ENCODE measurements around the gene ADGRD1.

The ADGRD1 gene

DNA sequence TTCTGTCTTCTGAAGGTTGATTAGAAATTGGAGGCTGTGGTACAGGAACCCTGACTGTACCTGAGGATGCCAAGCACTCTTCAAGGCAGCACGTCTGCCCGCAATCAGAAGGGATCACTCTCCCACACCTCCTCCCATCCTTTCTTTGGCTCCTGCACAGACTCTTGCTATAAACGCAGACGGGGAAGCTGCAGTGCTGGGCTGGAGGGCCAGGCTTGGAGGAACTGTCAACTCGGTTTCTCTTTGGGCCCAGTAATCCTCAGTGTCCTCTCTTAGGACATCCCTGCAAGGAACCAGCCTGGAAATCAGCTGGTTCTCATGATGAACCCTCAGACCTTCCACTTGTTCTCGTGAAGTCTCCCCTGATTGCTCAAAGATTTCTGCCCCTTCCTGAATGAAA is 201.4 kb downstream of the ADGRD1 start:
- H3K4me3 ChIP-seq = no peak overlapping the region
- no peak for TF ChIP-seq CTCF (IDR thresholded peaks at IDR 0.05)
- no peak for DNase-seq
- no peaks in the 10 kb centered on the region for H3K36me3 ChIP-seq
- no peak overlapping the region for H3K27ac ChIP-seq
- H3K4me1 ChIP-seq = no peaks in the 10 kb centered on the region
- intact Hi-C loops (cut with DNase I; ENCODE audit: low total_unique reads) = no loop called here
- no peaks in the 10 kb centered on the region for H3K27me3 ChIP-seq
- peaks cover 0 to 5% (median 0%) of the 10 kb centered on the region in 3 donors for H3K9me3 ChIP-seq

- H3K4me3 ChIP-seq = no peak overlapping the region
- TF ChIP-seq CTCF (IDR thresholded peaks at IDR 0.05) = no peak
- no peak overlapping the region for H3K27ac ChIP-seq
Measured at GRCh38 chr12:131157743-131158142, 204.0 kb downstream of the ADGRD1 start.

DNA sequence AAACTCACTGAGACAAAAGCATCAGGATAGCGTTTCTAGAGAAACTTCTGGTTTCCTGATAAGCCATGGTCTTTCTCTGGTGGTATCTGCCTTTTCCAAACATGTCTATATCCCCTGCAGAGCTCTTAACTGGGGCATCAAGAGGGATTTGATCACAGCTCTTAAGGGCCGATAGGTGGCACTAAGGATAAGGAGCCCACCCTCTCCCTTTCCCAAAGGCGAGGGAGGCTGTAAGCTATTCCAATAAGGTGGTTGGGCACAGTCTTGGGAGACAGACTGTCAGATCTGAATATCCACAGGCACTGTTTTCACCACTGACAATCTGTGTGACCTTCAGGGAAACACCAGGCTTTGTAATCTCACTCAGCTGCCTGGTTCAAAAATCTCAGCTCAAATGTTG is 206.0 kb downstream of the ADGRD1 start:
- intact Hi-C loops (cut with DNase I; ENCODE audit: low total_unique reads) = loop anchor here (10.0 kb wide), 1 partner anchor 1105 kb away; no protein-coding TSS in a partner anchor

More at GRCh38 chr12:131157743-131158142, 204.0 kb downstream of the ADGRD1 start:
- no peaks in the 10 kb centered on the region for H3K4me1 ChIP-seq
- H3K27me3 ChIP-seq = no peaks in the 10 kb centered on the region
- intact Hi-C loops (cut with DNase I; ENCODE audit: low total_unique reads) = no loop called here
- H3K9me3 ChIP-seq = no peaks in the 10 kb centered on the region
- DNase-seq = peak in 1 of 2 donors; percentile 32
- H3K36me3 ChIP-seq = no peaks in the 10 kb centered on the region

DNA sequence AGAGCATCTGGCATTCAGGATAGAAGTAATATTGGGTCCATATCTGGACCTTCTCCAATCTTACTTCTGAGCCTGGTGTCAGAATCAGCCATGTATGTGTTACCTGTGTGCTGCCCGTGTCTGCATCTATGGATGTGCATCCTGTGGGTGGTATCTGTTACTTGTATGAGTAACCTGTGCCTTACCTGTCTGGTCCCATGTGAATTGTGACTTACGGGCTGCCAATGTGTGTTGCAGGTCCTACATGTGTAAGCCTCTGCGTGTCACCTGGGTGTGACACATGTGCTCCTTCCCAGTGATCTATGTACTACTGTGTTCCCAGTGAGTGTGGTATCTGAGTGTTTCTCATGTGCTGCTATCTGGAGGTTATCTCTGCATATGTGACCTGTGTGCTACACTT is 208.4 kb downstream of the ADGRD1 start:
- intact Hi-C loops (cut with DNase I; ENCODE audit: low total_unique reads) = loop anchor here (10.0 kb wide), 1 partner anchor 1103 kb away; no protein-coding TSS in a partner anchor
- Histone ChIP-seq H3K36me3 (no peaks in the 10 kb centered on the region), H3K4me1 (no peaks in the 10 kb centered on the region), H3K4me3 (no peak overlapping the region), H3K9me3 (no peaks in the 10 kb centered on the region), H3K27me3 (peaks cover 0 to 21% of the 10 kb centered on the region in 2 donors), H3K27ac (no peak overlapping the region)
- DNase-seq = no peak
- no peak for TF ChIP-seq CTCF (IDR thresholded peaks at IDR 0.05)

More for the DNA sequence above, 206.0 kb downstream of the ADGRD1 start:
- no peaks in the 10 kb centered on the region for H3K9me3 ChIP-seq
- H3K27ac ChIP-seq = no peak overlapping the region
- DNase-seq = no peak
- no peaks in the 10 kb centered on the region for H3K4me1 ChIP-seq
- TF ChIP-seq CTCF (IDR thresholded peaks at IDR 0.05) = no peak
- H3K27me3 ChIP-seq = peaks cover 0 to 16% of the 10 kb centered on the region in 2 donors
- no peak overlapping the region for H3K4me3 ChIP-seq
- H3K36me3 ChIP-seq = no peaks in the 10 kb centered on the region

- no peak for TF ChIP-seq CTCF (IDR thresholded peaks at IDR 0.05)
- H3K27me3 ChIP-seq = peaks cover 0 to 21% of the 10 kb centered on the region in 2 donors
- no peak overlapping the region for H3K4me3 ChIP-seq
- DNase-seq = no peak
- no peaks in the 10 kb centered on the region for H3K36me3 ChIP-seq
- H3K4me1 ChIP-seq = no peaks in the 10 kb centered on the region
- intact Hi-C loops (cut with DNase I; ENCODE audit: low total_unique reads) = loop anchor here (10.0 kb wide), 1 partner anchor 1102 kb away; no protein-coding TSS in a partner anchor
- H3K27ac ChIP-seq = no peak overlapping the region
- H3K9me3 ChIP-seq = no peaks in the 10 kb centered on the region
Measured at GRCh38 chr12:131163189-131163738, 209.6 kb downstream of the ADGRD1 start.

All from tibial artery (tissue), 4 donors.